Activated effector memory CD4-positive, alpha-beta T cell treated with Interleukin-2 at 50 U/mL for 16 hours (primary cell): Measurements from ENCODE around the gene ARHGAP24.

ENCODE experiments used
- DNase-seq: peaks from one replicate; pipeline ENCODE4 v3.0.0-alpha.2; 2020

ARHGAP24 gene

DNA sequence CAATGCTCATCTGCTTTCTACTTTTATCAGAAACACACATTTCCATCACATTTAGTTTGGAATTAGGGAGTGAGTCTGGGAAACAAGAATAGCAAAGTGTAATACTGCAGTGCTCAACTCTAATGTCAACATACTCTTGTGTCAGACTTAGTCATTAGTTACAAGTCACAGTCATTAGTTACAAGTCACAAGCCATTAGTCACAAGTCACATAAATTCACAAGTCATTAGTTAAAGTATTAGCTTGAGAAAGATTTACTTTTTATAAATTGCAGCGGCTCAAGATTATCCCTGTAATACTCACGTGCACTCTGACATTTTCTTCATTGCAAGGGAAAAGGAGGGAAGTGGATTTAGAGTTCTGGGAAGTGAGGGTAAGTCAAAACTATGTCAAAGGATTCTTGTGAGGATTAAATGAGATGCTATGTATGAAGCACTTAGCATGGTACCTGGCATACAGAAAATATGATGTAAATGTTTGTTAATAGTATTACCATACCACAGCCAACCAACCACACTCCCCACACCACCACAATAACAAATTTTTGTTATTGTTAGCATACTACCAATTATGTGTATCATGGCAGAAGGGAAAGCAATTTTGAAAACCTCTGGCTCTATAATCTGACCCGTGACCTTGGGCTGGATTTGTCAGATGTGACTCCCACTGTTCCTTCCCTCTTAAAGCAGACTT, 116.6 kb downstream of the ARHGAP24 start:
- no peak for DNase-seq

DNA sequence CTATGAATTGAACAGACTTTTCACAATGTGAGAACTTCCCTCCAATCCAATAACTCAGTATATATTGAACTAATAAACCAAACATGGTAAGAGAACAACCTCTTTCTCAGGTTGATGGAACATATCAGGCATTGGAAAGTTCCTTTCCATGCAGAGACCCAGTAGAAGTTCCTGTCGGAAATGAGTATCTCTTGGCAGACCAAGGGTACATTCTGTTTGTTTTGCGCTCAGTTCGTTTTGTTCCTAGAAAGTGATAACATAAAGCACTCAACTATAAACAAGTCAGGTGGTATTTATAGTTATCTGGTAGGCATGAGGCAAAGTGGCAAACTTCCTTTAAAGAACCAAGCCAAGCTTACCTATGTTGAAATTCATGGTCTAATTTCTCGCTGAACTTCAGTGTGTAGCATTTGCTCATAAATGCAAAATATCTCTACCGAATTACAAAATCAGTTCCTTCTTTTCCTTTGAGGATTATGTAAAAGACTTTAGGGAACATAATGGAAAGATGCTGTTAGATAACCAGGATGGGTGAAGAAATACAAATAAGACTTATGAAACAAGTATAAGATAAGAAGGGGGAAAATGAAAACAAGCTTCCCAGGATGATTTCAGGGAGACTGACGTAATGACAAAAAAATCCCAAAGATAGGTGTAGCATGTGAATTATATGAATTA, 120.3 kb downstream of the ARHGAP24 start:
- no peak for DNase-seq

DNA sequence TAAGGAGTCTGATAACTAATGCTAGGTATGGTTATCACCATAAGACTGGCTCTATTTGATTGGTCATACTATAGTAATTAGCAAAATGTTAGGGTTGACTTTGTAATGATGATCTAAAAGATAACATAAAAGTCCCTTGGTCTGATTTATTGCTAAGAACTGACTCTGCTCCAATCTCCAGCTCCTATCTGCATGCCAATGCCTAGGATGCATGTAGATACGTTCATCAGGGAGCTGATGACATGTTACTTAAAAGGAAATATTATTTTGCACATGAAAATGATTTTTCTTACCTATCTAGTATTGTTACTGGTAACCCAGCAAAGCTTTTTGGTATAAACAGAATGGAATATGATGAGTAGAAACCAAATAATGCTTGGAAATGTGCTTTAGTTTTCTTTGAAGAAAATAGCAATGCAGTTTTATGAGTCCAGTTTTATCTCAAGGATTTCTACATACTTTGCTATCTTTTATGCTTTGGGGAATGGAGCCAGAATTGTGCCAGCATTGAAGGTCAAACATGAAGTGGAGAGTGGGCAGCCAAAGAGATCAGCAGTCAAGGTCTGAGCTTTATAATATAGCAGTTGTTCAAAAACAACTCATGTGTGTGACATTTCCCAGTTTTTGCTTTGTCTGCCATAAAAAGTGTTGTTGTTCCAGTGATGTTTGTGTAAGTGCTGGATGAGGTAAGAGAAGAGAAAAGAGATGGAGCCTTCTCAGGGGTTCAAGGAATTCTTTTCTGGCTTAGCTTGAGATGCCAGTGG, 121.0 kb downstream of the ARHGAP24 start:
- DNase-seq, result no peak

DNA sequence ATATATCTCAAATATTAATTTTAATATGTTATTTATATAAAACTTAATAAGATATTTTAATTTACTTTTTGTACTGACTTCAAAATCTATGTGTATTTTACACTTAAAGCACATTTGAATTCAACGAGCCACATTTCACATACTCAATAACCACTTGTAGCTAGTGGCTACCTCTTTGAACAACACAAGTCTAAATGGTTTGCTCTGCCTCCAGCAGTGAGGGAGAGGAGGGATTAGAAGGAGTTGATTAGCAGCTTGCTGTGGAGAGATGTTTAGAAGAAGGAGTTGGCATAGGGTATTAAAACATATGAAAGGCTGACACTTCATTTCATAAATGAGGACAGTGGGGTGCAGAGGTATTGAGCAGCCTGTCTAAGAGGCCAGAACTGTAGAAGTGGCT, 124.0 kb downstream of the ARHGAP24 start:
- no peak for DNase-seq

DNA sequence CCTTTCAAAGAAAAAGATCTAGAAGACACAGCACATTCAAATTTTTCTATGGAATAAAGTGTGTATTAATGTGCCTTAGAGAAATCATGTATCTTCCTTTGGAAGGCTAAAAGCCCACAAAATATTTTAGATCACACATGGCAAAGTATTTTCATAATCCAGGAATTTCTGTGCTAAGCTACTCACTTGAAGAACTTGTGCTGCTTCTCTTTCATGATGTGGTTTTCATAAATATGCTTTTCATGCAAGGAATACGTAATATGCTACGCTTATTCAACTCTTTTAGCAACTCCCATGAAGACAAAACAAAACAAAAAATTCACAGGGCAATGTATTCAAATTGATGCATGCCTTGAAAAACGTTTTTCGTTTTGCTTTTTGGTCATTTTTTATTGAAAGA, 125.6 kb downstream of the ARHGAP24 start:
- DNase-seq, result no peak

DNA sequence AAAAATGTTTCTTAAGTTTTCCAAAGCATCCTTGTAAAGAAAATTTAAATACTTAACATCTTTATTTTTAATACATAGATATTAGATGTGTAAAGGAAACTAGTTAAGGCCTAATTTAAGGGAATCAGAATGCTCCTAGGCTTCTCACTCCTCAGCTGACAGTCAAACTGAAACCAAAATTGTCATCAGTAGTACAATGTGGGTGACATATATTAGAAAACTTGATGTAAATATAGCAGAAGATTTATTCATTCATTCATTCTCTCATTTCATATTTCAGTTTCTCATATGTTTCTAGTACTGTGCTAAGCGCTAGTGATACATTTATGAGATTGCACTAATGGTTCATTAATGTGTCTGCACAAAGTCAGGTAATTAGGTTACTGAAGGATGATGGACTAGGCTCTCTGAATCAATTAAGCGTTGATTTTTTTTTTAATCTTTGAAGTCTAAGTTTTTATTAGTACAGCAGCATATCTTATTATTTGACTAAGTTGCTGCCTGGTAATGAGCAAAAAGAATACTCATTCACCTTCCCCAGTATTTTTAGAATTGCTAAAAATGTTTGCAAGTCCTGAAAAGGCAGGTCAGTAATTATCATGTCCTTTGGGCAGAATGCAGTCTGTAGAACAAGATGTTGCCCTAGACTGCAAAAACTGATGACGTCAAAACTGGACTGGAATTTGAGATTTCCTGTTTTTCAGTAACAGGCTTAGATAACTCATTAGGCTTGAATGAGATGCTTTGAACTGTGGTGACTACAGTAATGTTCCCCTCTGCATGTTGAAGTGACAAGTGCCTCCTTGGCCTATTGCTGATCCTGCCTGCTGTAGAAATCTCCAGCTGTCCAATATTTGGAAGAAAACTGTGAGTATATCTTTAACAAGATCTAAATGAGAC, 128.7 kb downstream of the ARHGAP24 start:
- DNase-seq, result no peak

DNA sequence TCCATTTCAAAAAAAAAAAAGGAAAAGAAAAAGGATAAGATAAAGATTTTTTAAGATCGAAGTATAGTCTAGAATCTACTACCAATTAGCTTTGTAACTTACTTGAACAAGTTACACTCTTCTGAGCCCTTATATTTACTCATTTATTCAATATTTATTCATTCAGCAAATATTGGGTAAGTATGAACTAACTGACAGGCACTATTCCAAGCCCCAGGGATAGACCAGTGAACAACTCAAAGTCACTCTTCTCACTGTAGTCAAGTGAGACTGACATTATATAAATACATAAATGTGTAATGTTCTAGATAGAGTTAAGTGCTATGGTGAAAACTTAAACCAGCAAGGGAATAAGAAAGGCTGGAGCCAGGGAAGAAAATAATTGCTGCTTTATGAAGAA, 131.6 kb downstream of the ARHGAP24 start:
- DNase-seq, result no peak

DNA sequence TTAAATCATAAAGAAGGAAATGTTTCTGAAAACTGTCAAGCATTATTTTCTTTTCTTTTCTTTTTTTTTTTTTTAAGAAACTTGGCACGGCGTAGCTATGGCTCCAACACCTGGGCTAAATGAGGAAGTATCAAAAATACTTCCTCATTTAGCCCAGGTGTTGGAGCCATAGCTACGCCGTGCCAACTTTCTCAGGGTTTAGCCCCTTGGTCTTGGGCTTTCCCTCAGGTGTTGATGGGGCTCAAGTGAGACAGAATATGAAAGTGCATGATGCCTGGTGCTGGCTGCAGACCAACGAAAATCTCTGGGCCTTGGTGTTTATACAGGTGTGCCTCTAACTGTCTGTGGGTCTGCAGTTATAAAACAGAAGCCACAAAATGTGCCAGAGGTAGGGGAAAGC, 132.7 kb downstream of the ARHGAP24 start:
- DNase-seq, result no peak

DNA sequence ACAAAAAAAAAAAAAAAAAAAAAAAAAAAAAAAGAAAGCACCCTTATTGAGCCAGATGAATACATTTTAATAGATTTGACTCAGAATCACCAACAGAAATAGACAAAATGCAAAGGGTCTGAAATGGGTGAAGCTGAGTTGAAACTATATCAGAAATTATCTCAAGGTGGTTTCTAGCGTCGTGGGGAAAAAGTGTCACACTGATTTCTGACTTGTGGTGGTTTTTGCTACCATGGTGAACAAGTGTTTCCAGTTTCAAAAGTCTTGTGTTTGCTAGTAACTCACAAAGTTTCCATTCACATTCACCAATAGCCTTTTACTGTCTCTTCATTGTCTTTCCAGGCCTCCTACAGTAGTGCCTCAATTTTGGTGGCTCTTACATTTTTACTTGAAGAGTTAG, 135.5 kb downstream of the ARHGAP24 start:
- no peak for DNase-seq

DNA sequence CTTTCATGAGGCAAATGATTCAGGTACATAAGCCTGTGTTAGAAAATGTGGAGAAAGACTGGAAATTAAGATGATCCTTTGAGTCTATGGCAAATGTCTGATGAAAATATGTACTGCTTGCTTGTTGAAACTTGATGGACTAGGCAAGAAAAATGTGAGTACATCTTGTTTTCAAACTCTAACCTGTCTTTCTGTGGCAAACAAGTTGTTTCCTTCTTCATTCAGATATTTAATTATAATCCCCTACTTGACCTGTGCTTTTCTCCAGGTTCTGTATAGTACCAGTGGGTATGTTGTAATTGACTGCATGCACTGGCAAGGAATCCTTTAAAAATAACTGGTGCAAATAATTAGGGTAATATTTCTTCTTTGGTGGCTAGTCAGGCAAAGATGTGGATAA, 136.7 kb downstream of the ARHGAP24 start:
- DNase-seq, result no peak

DNA sequence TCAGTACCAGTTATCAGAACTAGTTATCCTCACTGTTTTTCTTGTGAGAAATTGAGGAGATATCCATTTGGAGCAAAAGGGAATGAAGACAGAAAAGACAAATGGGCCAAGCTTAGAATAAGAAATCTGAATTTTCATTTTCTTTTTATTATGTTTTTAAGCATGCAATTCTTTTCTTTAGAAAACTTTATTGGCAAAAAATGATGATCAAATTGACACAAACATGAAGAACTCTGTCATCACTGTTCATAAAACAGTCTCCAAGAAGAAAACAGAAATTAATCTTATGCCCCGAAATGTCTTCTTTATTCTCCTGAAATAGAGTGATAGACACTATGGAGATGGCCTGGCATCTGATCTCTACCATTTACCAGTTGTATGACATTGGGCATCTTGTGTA, 139.0 kb downstream of the ARHGAP24 start:
- DNase-seq, result no peak

DNA sequence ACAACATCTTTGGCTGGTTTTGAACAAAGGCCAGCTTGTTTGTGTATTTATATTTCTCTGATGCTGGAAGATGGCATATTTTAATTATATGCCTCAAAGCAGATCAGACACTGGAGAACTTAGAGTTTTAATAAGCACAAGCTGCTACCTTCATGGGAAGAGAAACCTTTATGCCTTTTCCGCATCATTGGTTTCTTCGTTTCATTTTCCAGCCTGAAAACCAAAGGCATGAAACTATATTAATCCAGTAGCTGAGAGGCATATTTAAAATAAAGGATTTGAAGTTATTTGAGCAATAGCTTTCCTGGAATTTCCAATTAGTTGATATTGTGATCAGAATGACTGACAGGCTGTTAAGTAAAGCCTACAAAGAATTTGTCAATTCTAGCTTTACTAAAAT, 141.0 kb downstream of the ARHGAP24 start:
- no peak for DNase-seq

DNA sequence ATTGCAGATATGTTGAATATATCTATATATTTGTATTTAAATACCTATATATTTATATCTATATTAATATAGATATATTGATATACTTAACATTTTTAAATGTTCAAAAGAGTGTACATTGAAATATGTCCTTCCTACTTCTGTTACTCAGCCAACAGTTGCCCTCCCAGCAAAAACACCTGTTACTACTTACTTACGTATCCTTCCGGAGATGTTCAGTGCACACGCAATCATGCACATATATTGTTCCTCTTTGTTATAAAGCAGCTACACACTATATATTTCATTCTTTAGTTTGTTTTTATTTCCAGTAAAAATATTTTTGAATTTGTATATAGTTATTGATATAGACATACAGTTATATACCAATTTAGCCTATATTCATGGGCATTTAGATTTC, 142.3 kb downstream of the ARHGAP24 start:
- no peak for DNase-seq

DNA sequence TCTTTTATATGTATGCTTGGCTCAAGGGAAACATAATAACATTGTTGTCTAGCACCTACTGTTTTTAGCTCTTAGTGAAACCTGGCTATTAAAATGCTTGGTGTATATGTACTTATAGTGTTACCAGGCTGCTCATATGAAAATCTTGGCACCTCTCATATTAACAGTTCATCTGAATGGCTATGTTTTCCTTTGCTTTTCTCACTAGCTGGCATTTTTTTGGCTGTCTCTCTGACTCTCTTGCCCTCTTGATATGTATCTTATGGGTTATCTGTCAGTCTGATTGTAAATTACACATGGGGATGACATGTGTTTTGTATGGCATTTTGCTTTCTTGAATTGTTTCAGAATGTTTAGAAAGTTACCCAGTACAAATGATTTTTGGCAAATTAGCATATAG, 158.0 kb downstream of the ARHGAP24 start:
- DNase-seq, result no peak

DNA sequence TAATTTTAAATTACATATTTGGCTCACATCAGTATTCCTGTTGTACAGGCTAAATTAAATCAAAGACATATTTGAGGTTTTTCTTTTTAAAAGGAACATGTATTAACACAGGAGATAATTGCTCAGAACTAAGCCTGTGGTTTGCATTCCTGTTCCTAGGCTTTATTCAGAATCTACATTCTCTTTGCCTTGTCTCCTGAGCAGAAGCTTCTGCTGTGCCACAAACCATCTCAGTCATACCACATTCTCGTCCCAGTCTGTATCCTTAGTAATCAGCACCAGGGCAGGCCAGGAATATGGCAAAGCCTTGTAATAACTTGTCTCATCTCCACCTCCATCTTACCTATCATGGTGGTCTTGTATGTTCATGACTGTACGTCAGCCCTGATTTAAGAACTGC, 162.8 kb downstream of the ARHGAP24 start:
- no peak for DNase-seq

DNA sequence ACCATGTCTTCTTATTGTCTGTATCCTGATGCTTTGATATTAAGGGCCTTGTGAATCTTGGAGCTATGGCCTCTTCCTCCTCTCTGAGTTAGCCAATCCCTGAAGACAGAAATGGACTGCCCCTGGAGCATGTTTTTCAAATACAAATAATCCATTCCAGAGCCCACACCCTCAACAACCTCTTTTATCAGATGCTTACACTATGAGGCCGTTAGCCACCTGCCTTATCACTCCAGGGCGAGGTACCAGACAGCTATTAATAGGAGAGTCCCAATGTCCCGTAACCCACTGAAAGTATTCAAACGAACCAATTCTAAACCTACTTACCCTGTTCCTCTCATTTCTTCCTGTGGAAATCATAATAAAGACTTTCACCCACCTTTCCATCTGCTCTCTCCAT, 165.0 kb downstream of the ARHGAP24 start:
- DNase-seq, result no peak

DNA sequence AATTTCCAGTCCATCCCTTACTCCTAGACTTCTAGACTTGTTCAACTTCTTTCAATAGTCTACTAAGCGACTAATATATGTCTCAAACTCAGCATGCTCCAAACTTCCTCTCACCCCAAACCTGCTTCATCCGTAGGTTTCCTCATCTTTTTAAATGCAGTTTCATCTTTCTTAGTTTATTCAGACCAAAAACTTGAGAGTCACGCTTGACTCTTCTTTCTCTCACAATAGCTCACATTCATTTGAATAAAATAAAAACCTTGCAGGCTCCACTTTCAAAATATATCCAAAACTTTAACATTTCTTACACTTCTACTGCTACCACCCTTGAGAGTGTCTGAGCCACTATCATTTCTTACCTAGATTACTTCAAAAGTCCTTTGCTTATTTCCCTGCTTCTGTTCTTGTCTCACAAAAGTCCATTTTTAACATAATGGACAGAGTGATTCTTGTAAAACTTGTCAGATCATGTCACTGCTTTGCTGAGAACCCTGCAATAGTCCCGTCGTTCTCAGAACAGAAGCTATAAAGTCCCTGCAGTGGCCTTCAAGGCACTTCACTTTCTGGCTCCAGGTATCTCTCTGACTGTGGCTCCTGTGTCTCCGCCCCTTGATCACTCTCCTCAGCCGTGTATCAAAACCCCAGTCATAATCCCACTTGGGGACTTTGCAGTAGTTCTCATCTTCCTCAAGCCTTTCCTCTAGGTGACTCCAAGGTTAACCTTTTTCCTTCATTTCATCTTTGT, 167.6 kb downstream of the ARHGAP24 start:
- DNase-seq, result no peak

DNA sequence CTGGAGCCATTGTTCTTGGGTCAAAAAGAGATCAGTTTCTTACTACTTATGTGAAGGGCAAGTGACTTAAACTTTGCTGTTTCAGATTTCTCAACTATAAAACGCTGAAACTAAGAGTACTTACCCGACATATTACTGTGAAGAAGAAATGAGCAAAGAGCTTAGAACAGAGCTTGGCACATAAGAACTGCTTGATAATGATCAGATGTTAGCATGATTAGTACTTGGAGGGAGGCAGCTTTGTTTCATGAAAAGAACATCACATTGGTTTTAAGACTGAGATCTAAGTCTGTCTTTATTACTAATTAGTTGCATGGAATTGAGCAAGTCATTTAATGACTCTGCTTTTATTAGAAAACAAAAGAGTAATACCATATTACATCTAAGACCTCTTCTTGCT, 169.1 kb downstream of the ARHGAP24 start:
- no peak for DNase-seq

DNA sequence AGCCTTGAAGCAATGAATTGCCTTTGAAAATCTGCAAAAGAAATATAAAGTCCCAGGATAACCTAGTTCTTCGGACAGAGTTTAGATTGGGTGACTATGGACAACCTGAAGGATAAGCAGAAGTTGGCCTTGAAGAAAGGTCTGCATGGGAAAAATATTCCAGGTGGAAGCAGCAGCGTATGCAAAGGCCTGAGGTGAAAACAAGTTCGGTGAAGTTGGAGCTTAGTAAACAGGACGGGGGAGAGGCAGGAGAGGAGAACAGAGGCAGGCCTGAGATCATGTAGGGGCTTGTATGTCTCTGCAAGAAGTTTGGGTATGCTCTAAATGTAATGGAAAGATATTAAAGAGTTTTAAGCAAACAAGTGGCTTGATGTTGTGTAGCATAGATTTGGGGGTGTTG, 176.0 kb downstream of the ARHGAP24 start:
- no peak for DNase-seq

DNA sequence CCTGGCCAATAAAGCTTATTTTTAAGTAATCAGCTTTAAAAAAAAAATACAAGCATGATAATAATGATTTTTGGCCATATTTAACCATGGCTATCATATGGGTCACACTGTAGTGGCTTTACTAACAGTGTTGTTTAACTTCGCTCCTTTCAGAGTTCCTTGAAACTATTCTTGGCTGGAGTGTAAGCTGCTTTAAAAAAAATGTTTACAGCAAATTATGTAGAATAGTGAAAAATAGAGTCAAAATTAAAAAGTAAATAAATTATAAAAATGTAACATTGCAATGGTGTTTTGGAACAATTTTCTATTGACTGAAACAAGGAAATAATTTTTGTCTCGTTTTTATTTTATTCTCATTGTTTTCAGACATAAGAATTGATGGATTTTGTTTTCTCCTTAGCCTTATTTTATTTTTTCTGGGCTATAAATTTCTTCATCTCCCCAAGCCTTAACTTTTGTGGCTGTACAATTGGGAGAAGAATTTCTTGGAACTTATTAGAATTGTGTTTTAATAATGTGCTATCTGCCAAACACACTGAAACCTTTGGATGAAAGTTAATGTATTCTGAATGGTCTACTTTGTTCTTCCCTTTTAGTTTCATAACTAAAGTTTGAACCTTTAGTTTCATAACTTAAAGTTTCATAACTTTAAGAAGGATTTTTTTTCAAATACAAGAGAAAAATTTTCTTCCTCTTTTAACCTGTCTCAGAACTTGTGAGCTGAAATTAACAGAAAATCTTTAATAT, 182.0 kb downstream of the ARHGAP24 start:
- no peak for DNase-seq

DNA sequence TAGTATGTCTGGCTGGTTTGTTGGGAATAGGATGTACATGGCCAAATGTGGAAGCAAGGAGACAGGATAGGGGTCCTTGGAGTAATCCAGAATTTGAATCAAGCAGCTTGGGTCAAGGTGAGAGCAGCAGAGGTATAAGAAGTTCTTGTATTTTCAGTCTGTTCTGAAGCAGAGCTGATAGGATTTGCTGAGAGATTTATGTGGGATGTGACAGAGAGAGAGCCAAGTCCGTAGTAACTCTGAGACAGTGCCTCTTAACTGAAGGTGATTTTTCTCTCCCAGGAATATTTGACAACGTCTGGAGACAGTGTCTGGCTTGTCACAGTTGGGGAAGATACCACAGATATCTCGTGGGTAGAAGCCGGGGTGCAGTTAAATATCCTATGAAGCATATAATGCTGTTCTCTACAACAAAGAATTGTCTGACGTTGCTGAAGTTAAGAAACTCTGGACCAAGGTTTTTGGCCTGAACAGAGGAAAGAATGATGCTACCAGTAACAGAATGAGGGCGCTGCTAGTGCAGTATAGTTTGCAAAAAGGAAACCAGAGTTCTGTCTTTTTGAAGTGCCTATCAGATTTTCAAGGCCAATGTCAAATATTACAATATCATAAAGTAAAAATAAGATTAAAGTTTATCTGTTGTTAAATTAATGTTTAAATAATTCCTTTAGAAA, 184.0 kb downstream of the ARHGAP24 start:
- DNase-seq, result no peak
